D721Med (cell line): ENCODE data around the gene RCHY1.

Experiments used
- DNase-seq: peaks from one replicate; pipeline ENCODE4 v3.0.0; 2011; ENCODE audit warnings: low spot score; ENCODE audit not compliant: insufficient read length
- FAIRE-seq: peaks from 2 replicates; lab custom pipeline; 2011; peaks lifted over from hg19 to GRCh38; lab: Jason Lieb, UNC
- CTCF ChIP-seq: IDR thresholded peaks from 2 replicates; pipeline ENCODE4 v1.5.1; 2012; ENCODE audit warnings: mild to moderate bottlenecking, control low read depth; ENCODE audit not compliant: insufficient read depth; ENCODE audit errors: missing control alignments

RCHY1 gene

GRCh38 chr4:75498041-75498440 is 16.2 kb downstream of the RCHY1 start:
- TF ChIP-seq CTCF = no peak
- FAIRE-seq (no peak), DNase-seq (no peak)

- DNase-seq (no peak), FAIRE-seq (no peak)
- no peak for TF ChIP-seq CTCF
Measured at GRCh38 chr4:75497133-75497532, 17.1 kb downstream of the RCHY1 start.

- no peak for TF ChIP-seq CTCF
- FAIRE-seq (no peak), DNase-seq (no peak)
Measured at GRCh38 chr4:75496406-75496805, 17.8 kb downstream of the RCHY1 start.

- DNase-seq (no peak), FAIRE-seq (no peak)
- TF ChIP-seq CTCF = no peak
Measured at GRCh38 chr4:75495476-75495875, 18.7 kb downstream of the RCHY1 start.

GRCh38 chr4:75494563-75494962 is 19.6 kb downstream of the RCHY1 start:
- no peak for DNase-seq
- no peak for FAIRE-seq
- no peak for TF ChIP-seq CTCF

- FAIRE-seq = no peak
- no peak for DNase-seq
- peak; percentile 36 for TF ChIP-seq CTCF
Measured at GRCh38 chr4:75490155-75490554, 24.0 kb downstream of the RCHY1 start.

GRCh38 chr4:75484190-75484589 is 30.0 kb downstream of the RCHY1 start:
- TF ChIP-seq CTCF = no peak
- FAIRE-seq (no peak), DNase-seq (no peak)
